AG09309 (cell line): ENCODE results near the gene CDC42SE1.

ENCODE experiments used
- DNase-seq: peaks from one replicate; pipeline ENCODE4 v3.0.0-alpha.2; 2010; ENCODE audit warnings: low read depth
- H3K4me3 ChIP-seq: 2 replicates; pipeline ENCODE4 v1.5.1; 2011; ENCODE audit warnings: mild to moderate bottlenecking, low read depth, low read length, moderate library complexity; ENCODE audit not compliant: control insufficient read depth
- TF ChIP-seq, protein P1 (sequence below): IDR thresholded peaks from 2 replicates; pipeline ENCODE4 v1.5.1; 2011; ENCODE audit warnings: mild to moderate bottlenecking, low read depth, low read length, inconsistent platforms; ENCODE audit not compliant: insufficient read depth, control insufficient read depth; ENCODE audit errors: missing control alignments

CDC42SE1 gene

GRCh38 chr1:151061704-151062103, 2.3 kb upstream of the CDC42SE1 start:
- no peak for DNase-seq
- no peak overlapping the region for H3K4me3 ChIP-seq
- TF ChIP-seq, protein P1, sequence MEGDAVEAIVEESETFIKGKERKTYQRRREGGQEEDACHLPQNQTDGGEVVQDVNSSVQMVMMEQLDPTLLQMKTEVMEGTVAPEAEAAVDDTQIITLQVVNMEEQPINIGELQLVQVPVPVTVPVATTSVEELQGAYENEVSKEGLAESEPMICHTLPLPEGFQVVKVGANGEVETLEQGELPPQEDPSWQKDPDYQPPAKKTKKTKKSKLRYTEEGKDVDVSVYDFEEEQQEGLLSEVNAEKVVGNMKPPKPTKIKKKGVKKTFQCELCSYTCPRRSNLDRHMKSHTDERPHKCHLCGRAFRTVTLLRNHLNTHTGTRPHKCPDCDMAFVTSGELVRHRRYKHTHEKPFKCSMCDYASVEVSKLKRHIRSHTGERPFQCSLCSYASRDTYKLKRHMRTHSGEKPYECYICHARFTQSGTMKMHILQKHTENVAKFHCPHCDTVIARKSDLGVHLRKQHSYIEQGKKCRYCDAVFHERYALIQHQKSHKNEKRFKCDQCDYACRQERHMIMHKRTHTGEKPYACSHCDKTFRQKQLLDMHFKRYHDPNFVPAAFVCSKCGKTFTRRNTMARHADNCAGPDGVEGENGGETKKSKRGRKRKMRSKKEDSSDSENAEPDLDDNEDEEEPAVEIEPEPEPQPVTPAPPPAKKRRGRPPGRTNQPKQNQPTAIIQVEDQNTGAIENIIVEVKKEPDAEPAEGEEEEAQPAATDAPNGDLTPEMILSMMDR: no peak

DNA sequence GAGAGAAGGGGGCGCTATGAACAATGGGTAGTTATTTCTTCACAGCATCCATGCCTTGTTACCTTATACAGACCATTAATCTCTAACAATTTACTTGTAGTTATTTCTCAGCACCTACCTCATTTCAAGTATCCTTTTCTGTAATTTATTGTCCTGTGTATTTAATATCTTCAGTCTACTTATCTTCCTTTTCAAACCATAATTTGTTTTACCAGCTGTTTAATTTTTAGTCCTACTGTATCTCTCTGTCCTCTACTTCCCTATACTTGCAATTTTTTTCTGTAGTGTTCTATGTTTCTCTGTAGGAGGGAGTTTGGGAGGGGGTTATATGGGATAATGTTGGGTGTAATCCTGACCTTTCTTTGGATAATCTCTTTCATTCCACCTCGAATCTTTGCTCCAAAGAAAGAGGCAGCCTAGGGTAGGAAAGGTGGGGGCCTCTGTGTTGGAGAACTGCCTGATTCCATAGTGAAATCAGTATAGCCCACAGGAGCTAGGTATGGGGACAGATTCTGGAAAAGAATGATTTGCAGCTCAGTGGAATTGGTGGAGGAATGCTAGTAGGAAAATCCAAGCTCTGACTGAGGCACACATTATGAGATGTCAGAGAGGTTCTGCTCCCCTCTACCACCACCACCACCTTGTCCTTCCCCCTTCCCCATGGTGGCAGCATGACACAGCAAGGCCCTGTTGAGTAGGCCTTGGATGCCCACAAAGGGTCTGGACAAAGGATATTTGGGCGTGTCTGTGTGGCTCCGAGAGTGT, 1.4 kb upstream of the CDC42SE1 start:
- TF ChIP-seq, protein P1: no peak
- H3K4me3 ChIP-seq: peak overlapping the region; percentile 84
- no peak for DNase-seq

DNA sequence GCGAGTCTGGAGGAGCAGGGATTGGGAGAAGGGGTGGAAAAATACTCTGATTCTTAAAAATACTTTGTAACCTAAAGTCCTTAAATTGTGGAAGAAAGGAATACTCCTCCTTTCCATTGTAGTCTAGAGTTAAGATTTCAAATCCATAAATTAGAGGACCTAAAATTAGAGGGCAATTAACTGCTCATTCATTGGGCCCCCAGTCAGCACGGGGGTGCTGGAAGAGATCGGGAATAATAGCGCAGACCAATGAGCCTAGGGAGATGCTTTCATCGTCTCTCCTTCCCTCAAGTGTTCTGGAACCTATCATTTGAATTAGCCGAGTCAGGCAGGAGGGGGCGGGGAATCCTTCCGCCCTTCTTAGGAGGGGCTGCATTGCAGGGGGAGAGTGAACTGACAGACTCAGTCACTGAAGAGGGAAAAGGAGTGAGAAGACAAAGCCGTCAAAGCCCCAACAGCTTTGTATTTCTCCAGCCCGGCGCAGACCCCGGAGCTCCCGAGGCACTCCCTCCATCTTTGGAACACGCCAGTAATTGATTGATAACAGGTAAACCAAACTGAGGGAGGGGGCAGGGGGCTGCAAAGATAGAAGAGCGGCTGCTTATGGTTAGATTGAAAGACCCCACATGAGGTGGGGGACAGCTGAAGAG, 710 bp upstream of the CDC42SE1 start, which contains the start of gene MLLT11:
MLLT11 (plus strand) TSS at position 391 of the 650 bp plus-strand sequence. CDS start 6,828 bp downstream, outside the sequence.
- H3K4me3 ChIP-seq: peak within 1 kb of the TSS; percentile 84
- DNase-seq: no peak
- TF ChIP-seq, protein P1: no peak

DNA sequence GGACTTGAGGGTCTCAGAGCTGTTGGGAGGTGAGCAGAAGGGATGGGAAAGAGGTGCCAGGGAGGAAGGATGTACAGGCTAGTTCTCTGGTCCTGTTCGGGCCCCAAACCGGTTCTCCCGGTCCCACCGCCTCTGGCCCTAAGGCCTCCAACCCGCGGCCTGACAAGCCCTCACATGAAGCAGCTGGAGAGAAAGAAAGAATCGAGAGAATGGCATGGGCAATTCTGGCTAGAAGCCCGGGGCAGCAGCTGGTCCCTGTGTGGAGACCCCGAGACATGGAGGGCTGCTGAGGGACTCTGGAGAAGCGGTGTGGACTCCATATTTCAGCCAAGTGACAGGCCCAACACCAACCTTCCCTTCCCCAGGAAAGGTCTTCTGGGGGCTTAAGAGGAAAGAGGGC, 730 bp downstream of the CDC42SE1 start:
- peak overlapping the region; percentile 84 for H3K4me3 ChIP-seq
- TF ChIP-seq, protein P1: no peak
- no peak for DNase-seq

DNA sequence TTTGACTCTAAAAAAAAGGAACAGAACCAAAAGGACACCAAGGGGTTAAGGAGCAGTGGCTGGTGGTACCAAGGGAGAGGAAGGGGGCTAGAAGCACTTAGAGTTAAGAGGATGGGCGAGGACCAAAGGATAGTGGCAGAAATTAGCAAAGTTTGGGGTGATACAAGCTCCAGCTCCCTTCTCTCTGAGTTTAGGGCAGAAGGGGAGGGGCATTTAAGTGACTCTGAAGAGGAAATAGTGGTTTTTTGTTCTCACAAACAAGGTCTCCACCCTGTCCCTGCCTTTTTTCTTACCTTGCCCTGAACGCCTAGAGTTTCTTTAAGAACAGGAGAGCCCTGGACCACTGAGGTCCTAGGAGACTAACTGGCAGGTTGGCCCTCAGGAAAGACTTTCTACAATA, 3.3 kb downstream of the CDC42SE1 start:
- no peak for DNase-seq
- H3K4me3 ChIP-seq: no peak overlapping the region
- TF ChIP-seq, protein P1: no peak

DNA sequence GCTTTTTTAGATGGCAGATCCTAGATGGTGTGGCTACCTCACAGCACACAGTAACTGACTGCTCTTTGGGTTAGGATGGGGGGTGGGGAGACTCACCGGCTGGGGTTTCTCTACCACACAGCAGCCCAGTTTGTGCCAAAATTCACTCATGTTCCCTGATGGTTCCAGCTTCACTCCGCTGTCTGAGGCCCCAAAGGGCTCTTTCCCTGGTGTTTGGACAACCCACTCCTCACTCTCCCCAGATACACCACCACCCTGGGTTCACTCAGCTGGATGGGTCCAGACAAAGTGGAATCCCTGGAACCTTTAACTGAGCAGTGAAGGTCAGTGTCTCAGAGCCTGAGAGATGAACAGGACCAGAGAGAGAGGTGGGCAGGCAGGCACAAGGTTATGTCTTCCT, 3.8 kb downstream of the CDC42SE1 start:
- TF ChIP-seq, protein P1: no peak
- no peak overlapping the region for H3K4me3 ChIP-seq
- DNase-seq: no peak
